H9 (cell line): ENCODE results near the gene MBP. TPM values are rescaled to one million over a fixed set of nuclear protein-coding genes. Genes with fewer than 3 reads are reported as not detected.

Experiments used
- DNase-seq: peaks from one replicate; pipeline ENCODE4 v3.0.0-alpha.2; 2017
- H2AFZ ChIP-seq: one replicate; pipeline ENCODE4 v1.6.1; 2013; ENCODE audit warnings: mild to moderate bottlenecking, low read length, control low read depth, moderate library complexity
- H2AK5ac ChIP-seq: 2 replicates; pipeline ENCODE4 v1.6.1; 2013; ENCODE audit warnings: low read length, control low read depth, mixed read lengths; ENCODE audit not compliant: insufficient read length
- H2BK120ac ChIP-seq: one replicate; pipeline ENCODE4 v1.6.1; 2013; ENCODE audit warnings: low read depth, mild to moderate bottlenecking, low read length, control low read depth, inconsistent platforms; ENCODE audit not compliant: poor library complexity, severe bottlenecking
- H2BK12ac ChIP-seq: 2 replicates; pipeline ENCODE4 v1.6.1; 2013; ENCODE audit warnings: low read length, control low read depth, mixed read lengths, low read depth; ENCODE audit not compliant: insufficient read length
- H2BK15ac ChIP-seq: 2 replicates; pipeline ENCODE4 v1.6.1; 2013; ENCODE audit warnings: low read depth, low read length, control low read depth
- H2BK20ac ChIP-seq: one replicate; pipeline ENCODE4 v1.6.1; 2013; ENCODE audit warnings: low read depth, mild to moderate bottlenecking, low read length, control low read depth, inconsistent platforms; ENCODE audit not compliant: poor library complexity, severe bottlenecking
- H2BK5ac ChIP-seq: 2 replicates; pipeline ENCODE4 v1.6.1; 2013; ENCODE audit warnings: low read length, control low read depth, mixed read lengths; ENCODE audit not compliant: insufficient read length
- H3K14ac ChIP-seq: 2 replicates; pipeline ENCODE4 v1.6.1; 2013; ENCODE audit warnings: low read length, control low read depth; ENCODE audit not compliant: insufficient read depth
- H3K18ac ChIP-seq: 2 replicates; pipeline ENCODE4 v1.6.1; 2013; ENCODE audit warnings: low read depth, mild to moderate bottlenecking, mixed read lengths, low read length, control low read depth; ENCODE audit not compliant: insufficient read length
- H3K23ac ChIP-seq: 2 replicates; pipeline ENCODE4 v1.6.1; 2013; ENCODE audit warnings: low read length, control low read depth, mixed read lengths, low read depth; ENCODE audit not compliant: insufficient read length
- H3K23me2 ChIP-seq: 2 replicates; pipeline ENCODE4 v1.6.1; 2013; ENCODE audit warnings: low read depth, mild to moderate bottlenecking, mixed read lengths, low read length, control low read depth; ENCODE audit not compliant: insufficient read length, poor library complexity, severe bottlenecking
- H3K27ac ChIP-seq: 2 replicates; pipeline ENCODE4 v1.5.1; 2013; ENCODE audit warnings: low read length, control low read depth, mixed read lengths, low read depth; ENCODE audit not compliant: insufficient read length
- H3K27me3 ChIP-seq: 2 replicates; pipeline ENCODE4 v1.6.1; 2013; ENCODE audit warnings: low read length, control low read depth, inconsistent platforms; ENCODE audit not compliant: insufficient read depth
- H3K4ac ChIP-seq: 2 replicates; pipeline ENCODE4 v1.6.1; 2013; ENCODE audit warnings: low read depth, mild to moderate bottlenecking, control low read depth, inconsistent platforms, low read length, moderate library complexity
- H3K4me1 ChIP-seq: 2 replicates; pipeline ENCODE4 v1.6.1; 2013; ENCODE audit warnings: low read length, control low read depth, inconsistent platforms; ENCODE audit not compliant: insufficient read depth
- H3K4me2 ChIP-seq: 2 replicates; pipeline ENCODE4 v1.6.1; 2013; ENCODE audit warnings: low read length, control low read depth, mixed read lengths; ENCODE audit not compliant: insufficient read length, insufficient read depth
- H3K56ac ChIP-seq: 2 replicates; pipeline ENCODE4 v1.6.1; 2013; ENCODE audit warnings: low read depth, mild to moderate bottlenecking, mixed read lengths, low read length, control low read depth; ENCODE audit not compliant: insufficient read length
- H3K79me1 ChIP-seq: 2 replicates; pipeline ENCODE4 v1.6.1; 2013; ENCODE audit warnings: low read depth, mild to moderate bottlenecking, moderate library complexity, low read length, control low read depth, inconsistent platforms; ENCODE audit not compliant: insufficient read depth, poor library complexity, severe bottlenecking
- H3K79me2 ChIP-seq: 2 replicates; pipeline ENCODE4 v1.6.1; 2013; ENCODE audit warnings: low read length, control low read depth, inconsistent platforms; ENCODE audit not compliant: insufficient read depth
- H3K9ac ChIP-seq: 2 replicates; pipeline ENCODE4 v1.6.1; 2013; ENCODE audit warnings: low read length, control low read depth, mixed read lengths; ENCODE audit not compliant: insufficient read length; ENCODE audit errors: extremely low read depth
- H3K9me3 ChIP-seq: one replicate; pipeline ENCODE4 v1.6.1; 2013; ENCODE audit warnings: low read depth, low read length, inconsistent platforms; ENCODE audit not compliant: control insufficient read depth
- H3T11ph ChIP-seq: one replicate; pipeline ENCODE4 v1.6.1; 2013; ENCODE audit warnings: mild to moderate bottlenecking, low read length, control low read depth, inconsistent platforms
- H4K20me1 ChIP-seq: one replicate; pipeline ENCODE4 v1.6.1; 2013; ENCODE audit not compliant: control insufficient read depth, insufficient read length, insufficient read depth
- H4K5ac ChIP-seq: 2 replicates; pipeline ENCODE4 v1.6.1; 2013; ENCODE audit warnings: low read depth, mild to moderate bottlenecking, mixed read lengths, low read length, control low read depth; ENCODE audit not compliant: insufficient read length
- H4K8ac ChIP-seq: replicated peaks from 2 replicates; pipeline ENCODE4 v1.6.1; 2013; ENCODE audit warnings: low read length, control low read depth, mixed read lengths, low read depth; ENCODE audit not compliant: insufficient read length
- H4K91ac ChIP-seq: 2 replicates; pipeline ENCODE4 v1.6.1; 2013; ENCODE audit warnings: low read depth, mild to moderate bottlenecking, moderate library complexity, mixed read lengths, low read length, control low read depth; ENCODE audit not compliant: insufficient read length
- H3K27ac Mint-ChIP-seq, 3 experiments: 2 replicates in 2 of 3; 3 replicates in 1 of 3; pipeline ENCODE4 v1.8.0; 2020 to 2021; ENCODE audit warnings: mixed read lengths in 3 of 3, mild to moderate bottlenecking in 1 of 3, moderate library complexity in 1 of 3
- H3K27me3 Mint-ChIP-seq: 2 replicates; pipeline ENCODE4 v1.8.0; 2021; ENCODE audit warnings: low read depth, mild to moderate bottlenecking, moderate library complexity, mixed read lengths
- H3K36me3 Mint-ChIP-seq, 3 experiments: 2 replicates in 2 of 3; 3 replicates in 1 of 3; pipeline ENCODE4 v1.8.0; 2020 to 2021; ENCODE audit warnings: low read depth in 3 of 3, mixed read lengths in 3 of 3; ENCODE audit not compliant: insufficient read depth in 1 of 3
- H3K4me1 Mint-ChIP-seq, 2 experiments: 2 replicates each; pipeline ENCODE4 v1.8.0; 2020; ENCODE audit warnings: mixed read lengths in 2 of 2
- H3K4me3 Mint-ChIP-seq, 2 experiments: 2 replicates in 1 of 2; 3 replicates in 1 of 2; pipeline ENCODE4 v1.8.0; 2020 to 2021; ENCODE audit warnings: mild to moderate bottlenecking in 2 of 2, mixed read lengths in 2 of 2, moderate library complexity in 1 of 2
- H3K9me3 Mint-ChIP-seq, 2 experiments: 2 replicates in 1 of 2; 3 replicates in 1 of 2; pipeline ENCODE4 v1.8.0; 2020; ENCODE audit warnings: mild to moderate bottlenecking in 2 of 2, mixed read lengths in 2 of 2, moderate library complexity in 1 of 2
- WGBS: extraction: QIAGEN DNeasy Blood & Tissue Kit; methylation state at CpG from one replicate; pipeline ENCODE4 v1.1.7; 2013; ENCODE audit warnings: missing lambda C conversion rate, low lambda C conversion rate, mixed read lengths; ENCODE audit not compliant: insufficient read length; ENCODE audit errors: extremely low coverage; 5-methylcytosine and 5-hydroxymethylcytosine counted together
- total RNA-seq: library from RNA; stranded (reverse); gene quantifications from 2 replicates; pipeline ENCODE4 v1.2.1, GENCODE V29; 2021
- TF ChIP-seq, protein P1 (sequence below): fragments of 200-600 bp; sonication (generic); conservative IDR thresholded peaks from 3 replicates; pipeline ENCODE4 v1.8.0; 2021; ENCODE audit warnings: antibody characterized with exemption, mild to moderate bottlenecking

The MBP gene
- total RNA-seq, 1 experiment from 2014 or later, result 8.6 TPM

DNA sequence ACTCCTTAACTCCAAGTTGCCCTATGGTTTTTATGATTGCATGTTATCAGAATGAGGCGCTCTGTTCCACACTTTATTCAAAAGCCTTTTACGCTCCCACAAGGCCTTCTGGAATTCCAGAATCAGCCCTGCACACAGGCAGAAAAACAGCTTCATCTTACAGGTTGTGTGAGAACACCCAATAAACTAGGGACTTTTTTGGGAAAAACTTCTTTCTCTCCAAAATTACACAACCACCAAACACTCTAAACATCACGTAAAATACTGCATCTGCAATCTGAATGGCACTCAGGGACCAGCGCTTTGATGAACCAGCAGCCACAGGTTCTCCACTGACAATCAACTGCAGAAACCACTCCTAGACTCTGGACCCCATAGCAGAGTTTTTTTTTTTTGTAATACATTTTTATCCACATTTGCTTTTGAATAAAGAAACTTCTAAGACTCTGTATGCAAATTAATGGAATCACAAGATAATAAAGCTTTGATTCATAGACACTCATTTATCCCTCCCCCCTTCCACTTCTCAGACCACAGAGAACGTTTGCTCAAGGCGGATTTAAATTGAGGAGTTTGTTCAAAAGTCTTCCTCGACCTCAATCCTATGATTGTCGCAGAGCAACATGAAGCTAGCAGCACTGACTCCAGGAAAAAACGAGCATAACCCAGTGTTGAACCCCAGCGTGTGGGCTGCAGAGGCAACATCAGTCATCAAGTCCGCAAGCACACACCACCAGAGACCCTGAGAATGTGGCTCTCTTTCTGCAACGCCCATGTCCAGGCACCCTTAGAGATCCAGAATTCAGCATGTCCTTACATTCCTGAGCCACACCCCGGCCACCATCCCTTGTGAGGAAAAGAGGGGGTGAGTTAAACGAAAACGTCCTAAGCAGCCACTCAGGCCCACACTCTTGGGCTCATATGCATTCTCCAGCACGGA lies 116.5 kb downstream of the MBP start:
- H3K14ac ChIP-seq, result no peak overlapping the region
- no peak overlapping the region for H3K18ac ChIP-seq
- H3K4me2 ChIP-seq, result no peak overlapping the region
- peaks cover 3% of the 10 kb centered on the region; the same call in 1 of the 2 replicates for H3K4me1 ChIP-seq
- no peak overlapping the region for H3K23ac ChIP-seq
- H3K79me1 ChIP-seq, result no peaks in the 10 kb centered on the region
- H2BK15ac ChIP-seq, result no peak overlapping the region
- H3K9me3 Mint-ChIP-seq, result peaks cover 0 to 2% of the 10 kb centered on the region in 2 experiments; a peak in 2 of 5 replicates
- peaks cover 13% of the 10 kb centered on the region for H3K27me3 Mint-ChIP-seq
- no peak overlapping the region for H3K4ac ChIP-seq
- no peak overlapping the region for H3T11ph ChIP-seq
- H3K23me2 ChIP-seq, result no peaks in the 10 kb centered on the region
- TF ChIP-seq, protein P1, sequence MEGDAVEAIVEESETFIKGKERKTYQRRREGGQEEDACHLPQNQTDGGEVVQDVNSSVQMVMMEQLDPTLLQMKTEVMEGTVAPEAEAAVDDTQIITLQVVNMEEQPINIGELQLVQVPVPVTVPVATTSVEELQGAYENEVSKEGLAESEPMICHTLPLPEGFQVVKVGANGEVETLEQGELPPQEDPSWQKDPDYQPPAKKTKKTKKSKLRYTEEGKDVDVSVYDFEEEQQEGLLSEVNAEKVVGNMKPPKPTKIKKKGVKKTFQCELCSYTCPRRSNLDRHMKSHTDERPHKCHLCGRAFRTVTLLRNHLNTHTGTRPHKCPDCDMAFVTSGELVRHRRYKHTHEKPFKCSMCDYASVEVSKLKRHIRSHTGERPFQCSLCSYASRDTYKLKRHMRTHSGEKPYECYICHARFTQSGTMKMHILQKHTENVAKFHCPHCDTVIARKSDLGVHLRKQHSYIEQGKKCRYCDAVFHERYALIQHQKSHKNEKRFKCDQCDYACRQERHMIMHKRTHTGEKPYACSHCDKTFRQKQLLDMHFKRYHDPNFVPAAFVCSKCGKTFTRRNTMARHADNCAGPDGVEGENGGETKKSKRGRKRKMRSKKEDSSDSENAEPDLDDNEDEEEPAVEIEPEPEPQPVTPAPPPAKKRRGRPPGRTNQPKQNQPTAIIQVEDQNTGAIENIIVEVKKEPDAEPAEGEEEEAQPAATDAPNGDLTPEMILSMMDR, result no peak
- H4K91ac ChIP-seq, result no peak overlapping the region
- no peak overlapping the region for H4K8ac ChIP-seq
- H3K27me3 ChIP-seq, result no peaks in the 10 kb centered on the region
- H3K9me3 ChIP-seq, result no peaks in the 10 kb centered on the region
- no peak overlapping the region for H2BK12ac ChIP-seq
- H3K9ac ChIP-seq, result no peak overlapping the region
- no peak overlapping the region for H3K4me3 Mint-ChIP-seq
- no peak overlapping the region for H2AFZ ChIP-seq
- H3K27ac Mint-ChIP-seq, result peak overlapping the region in 1 of 3 experiments; percentile 24; a peak in 2 of 7 replicates
- no peak overlapping the region for H3K56ac ChIP-seq
- peaks cover 0 to 9% (median 2%) of the 10 kb centered on the region in 3 experiments; a peak in 4 of 7 replicates for H3K36me3 Mint-ChIP-seq
- no peak overlapping the region for H2BK120ac ChIP-seq
- H3K79me2 ChIP-seq, result no peaks in the 10 kb centered on the region
- no peak for DNase-seq
- H3K27ac ChIP-seq, result no peak overlapping the region
- H2BK20ac ChIP-seq, result no peak overlapping the region
- peaks cover 4 to 12% of the 10 kb centered on the region in 2 experiments for H3K4me1 Mint-ChIP-seq
- no CpG with 5 or more reads among the region's 16 CpGs for WGBS
- peaks cover 4% of the 10 kb centered on the region for H4K20me1 ChIP-seq
- no peak overlapping the region for H4K5ac ChIP-seq
- H2AK5ac ChIP-seq, result no peak overlapping the region
- no peak overlapping the region for H2BK5ac ChIP-seq
